Activated naive CD4-positive, alpha-beta T cell treated with anti-CD3 and anti-CD28 coated beads for 36 hours (primary cell): ENCODE measurements around the gene PTPRM. TPM values are rescaled to one million over a fixed set of nuclear protein-coding genes. Genes with fewer than 3 reads are reported as not detected.

Source experiments
- CTCF ChIA-PET: fragments of 350-600 bp; sonication (Branson Sonifier 250); formaldehyde crosslinking; loops from one replicate; lab custom pipeline; 2021; ENCODE audit warnings: antibody characterized with exemption; lab: Charles Lee
- DNase-seq: peaks from one replicate; pipeline ENCODE4 v3.0.0-alpha.2; 2020
- H3K27ac Mint-ChIP-seq: one replicate; pipeline ENCODE4 v1.8.0; 2021; ENCODE audit warnings: mild to moderate bottlenecking, mixed read lengths
- H3K27me3 Mint-ChIP-seq: one replicate; pipeline ENCODE4 v1.8.0; 2021; ENCODE audit warnings: low read depth, mixed read lengths
- H3K36me3 Mint-ChIP-seq: one replicate; pipeline ENCODE4 v1.8.0; 2021; ENCODE audit warnings: low read depth, mixed read lengths
- H3K4me1 Mint-ChIP-seq: one replicate; pipeline ENCODE4 v1.8.0; 2021; ENCODE audit warnings: low read depth, mixed read lengths
- H3K4me3 Mint-ChIP-seq: one replicate; pipeline ENCODE4 v1.8.0; 2021; ENCODE audit warnings: mild to moderate bottlenecking, moderate library complexity, mixed read lengths
- H3K9me3 Mint-ChIP-seq: one replicate; pipeline ENCODE4 v1.8.0; 2021; ENCODE audit warnings: mixed read lengths
- intact Hi-C: fragments of 100-400 bp; cut with micrococcal nuclease; formaldehyde crosslinking; loops from one replicate; pipeline ENCODE4 v1.15.1; 2023
- total RNA-seq, 2 experiments: library from RNA; stranded (reverse); gene quantifications; one replicate each; pipeline ENCODE4 v1.2.3, GENCODE V29; 2021

PTPRM gene
- total RNA-seq, 2 experiments from 2014 or later: 4.3 to 6.1 TPM

DNA sequence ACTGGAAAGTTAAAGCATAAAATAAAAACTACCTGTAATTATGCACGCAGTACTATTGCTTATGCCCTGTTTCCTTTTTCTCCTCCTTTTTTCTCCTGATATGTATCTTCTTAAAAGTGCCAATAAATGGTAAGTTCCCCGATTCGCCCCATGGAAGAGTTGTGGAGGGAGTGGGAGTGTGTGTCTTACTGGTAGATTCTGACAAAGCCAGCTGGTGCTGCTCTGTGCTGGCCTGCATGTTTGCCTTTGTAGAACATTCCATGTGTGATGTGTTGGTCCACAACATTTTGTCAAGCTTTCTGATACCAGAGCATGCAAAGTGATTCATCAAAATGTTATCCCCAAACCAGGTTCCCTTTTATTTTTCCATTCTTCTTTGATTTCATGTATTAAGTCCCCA lies 685.3 kb downstream of the PTPRM start:
- H3K4me3 Mint-ChIP-seq: no peak overlapping the region
- no peaks in the 10 kb centered on the region for H3K9me3 Mint-ChIP-seq
- intact Hi-C loops: no loop called here
- no peak for DNase-seq
- no peaks in the 10 kb centered on the region for H3K27me3 Mint-ChIP-seq
- no peaks in the 10 kb centered on the region for H3K4me1 Mint-ChIP-seq
- H3K27ac Mint-ChIP-seq: no peak overlapping the region
- CTCF ChIA-PET: interaction anchor here (0.6 kb wide), 1 partner anchor 654 kb away, joined by 4 read pairs; no protein-coding TSS in a partner anchor
- no peaks in the 10 kb centered on the region for H3K36me3 Mint-ChIP-seq

DNA sequence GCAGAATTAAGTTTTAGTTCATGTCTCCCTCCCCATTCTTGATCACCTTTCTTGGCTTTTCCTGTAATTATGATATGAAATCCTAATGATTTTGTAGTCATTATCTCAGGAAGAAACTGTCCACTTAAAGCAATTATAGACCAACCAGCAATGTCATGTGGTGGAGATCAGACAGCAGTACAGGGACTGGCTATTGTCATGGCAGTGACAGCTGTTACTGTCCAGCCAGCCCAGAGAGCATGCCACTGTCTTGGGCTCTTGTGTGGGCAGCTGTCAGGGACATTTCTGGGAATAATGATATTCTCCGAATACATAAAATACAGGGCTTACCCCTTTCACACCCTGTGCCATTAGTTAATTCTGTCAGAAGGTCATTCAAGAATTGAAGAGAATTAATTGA lies 686.8 kb downstream of the PTPRM start:
- no peak overlapping the region for H3K4me3 Mint-ChIP-seq

DNA sequence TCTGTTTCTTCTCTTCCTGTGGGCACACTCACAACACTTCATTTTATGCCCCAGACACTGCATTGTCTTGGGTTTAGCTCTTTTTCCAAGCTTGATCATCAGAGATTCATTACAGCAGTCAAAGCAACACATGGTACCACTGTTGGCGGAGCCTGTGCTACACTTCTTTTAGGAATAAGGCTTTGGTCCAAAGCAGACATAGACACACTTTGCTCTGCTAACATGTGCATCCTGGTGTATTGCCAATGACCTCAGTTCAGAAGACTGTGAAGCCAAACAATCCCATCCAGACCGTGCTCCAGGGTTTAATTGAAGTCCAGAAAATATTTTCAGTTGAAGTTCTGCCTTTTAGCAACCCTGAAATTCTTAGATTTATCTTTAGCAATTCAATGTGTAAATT lies 687.5 kb downstream of the PTPRM start:
- no peak overlapping the region for H3K27ac Mint-ChIP-seq
- no peaks in the 10 kb centered on the region for H3K27me3 Mint-ChIP-seq
- intact Hi-C loops: no loop called here
- H3K4me1 Mint-ChIP-seq: no peaks in the 10 kb centered on the region
- CTCF ChIA-PET: no interaction called here
- no peaks in the 10 kb centered on the region for H3K9me3 Mint-ChIP-seq
- no peaks in the 10 kb centered on the region for H3K36me3 Mint-ChIP-seq
- no peak for DNase-seq
- H3K4me3 Mint-ChIP-seq: no peak overlapping the region

More for the DNA sequence above, 686.8 kb downstream of the PTPRM start:
- DNase-seq: no peak
- CTCF ChIA-PET: no interaction called here
- Mint-ChIP-seq H3K27ac (no peak overlapping the region), H3K36me3 (no peaks in the 10 kb centered on the region), H3K27me3 (no peaks in the 10 kb centered on the region), H3K4me1 (no peaks in the 10 kb centered on the region), H3K9me3 (no peaks in the 10 kb centered on the region)
- intact Hi-C loops: no loop called here

DNA sequence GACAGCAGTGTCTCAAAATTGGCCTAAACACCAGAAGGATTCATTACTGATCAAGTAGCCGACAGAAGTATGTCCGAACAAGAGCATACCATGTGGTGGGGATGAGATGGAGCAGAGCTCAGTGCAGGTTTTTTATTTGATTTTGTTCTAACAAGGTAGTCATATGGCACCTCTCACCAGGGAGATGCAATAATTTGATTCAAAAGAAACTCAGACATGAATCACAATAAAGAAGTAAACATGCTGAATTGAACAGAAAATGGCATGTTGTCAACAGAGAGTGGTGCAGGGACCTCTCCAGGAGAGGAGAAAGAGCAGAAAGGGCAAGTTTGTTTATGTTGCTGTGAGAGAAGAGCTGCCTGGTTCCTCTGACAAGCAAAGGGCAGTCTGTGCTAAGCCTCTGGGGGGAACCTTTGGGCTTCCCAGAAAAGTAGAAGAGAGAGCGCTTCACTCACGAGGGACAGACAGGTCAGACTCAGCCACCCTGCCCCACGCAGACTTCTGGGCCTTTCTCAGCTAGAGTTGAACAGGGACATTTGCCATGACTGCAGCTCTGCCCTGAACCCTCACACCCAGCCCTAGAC lies 690.8 kb downstream of the PTPRM start:
- no peak overlapping the region for H3K4me3 Mint-ChIP-seq
- intact Hi-C loops: no loop called here

DNA sequence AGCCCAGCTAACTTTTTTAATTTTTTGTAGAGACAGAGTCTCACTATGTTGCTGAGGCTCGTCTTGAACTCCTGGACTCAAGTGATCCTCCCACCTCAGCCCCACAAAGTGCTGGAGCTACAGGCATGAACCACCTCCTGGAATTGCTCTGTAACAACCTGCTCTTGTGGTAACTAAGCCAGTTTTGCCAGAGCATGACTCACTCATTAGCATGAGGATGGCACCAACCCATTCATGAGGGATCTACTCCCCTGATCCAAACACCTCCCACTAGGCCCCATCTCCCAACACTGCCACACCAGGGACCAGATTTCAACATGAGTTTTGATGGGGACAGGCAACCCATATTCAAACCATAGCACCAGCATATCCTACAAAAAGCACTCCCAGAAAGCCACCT lies 693.2 kb downstream of the PTPRM start:
- Mint-ChIP-seq H3K9me3 (no peaks in the 10 kb centered on the region), H3K4me3 (no peak overlapping the region), H3K36me3 (no peaks in the 10 kb centered on the region), H3K27me3 (no peaks in the 10 kb centered on the region), H3K4me1 (no peaks in the 10 kb centered on the region), H3K27ac (no peak overlapping the region)
- intact Hi-C loops: no loop called here
- CTCF ChIA-PET: no interaction called here
- no peak for DNase-seq

More for the DNA sequence above, 690.8 kb downstream of the PTPRM start:
- no peak for DNase-seq
- no peaks in the 10 kb centered on the region for H3K27me3 Mint-ChIP-seq
- no peaks in the 10 kb centered on the region for H3K9me3 Mint-ChIP-seq
- H3K36me3 Mint-ChIP-seq: no peaks in the 10 kb centered on the region
- no peak overlapping the region for H3K27ac Mint-ChIP-seq
- H3K4me1 Mint-ChIP-seq: no peaks in the 10 kb centered on the region
- CTCF ChIA-PET: no interaction called here

DNA sequence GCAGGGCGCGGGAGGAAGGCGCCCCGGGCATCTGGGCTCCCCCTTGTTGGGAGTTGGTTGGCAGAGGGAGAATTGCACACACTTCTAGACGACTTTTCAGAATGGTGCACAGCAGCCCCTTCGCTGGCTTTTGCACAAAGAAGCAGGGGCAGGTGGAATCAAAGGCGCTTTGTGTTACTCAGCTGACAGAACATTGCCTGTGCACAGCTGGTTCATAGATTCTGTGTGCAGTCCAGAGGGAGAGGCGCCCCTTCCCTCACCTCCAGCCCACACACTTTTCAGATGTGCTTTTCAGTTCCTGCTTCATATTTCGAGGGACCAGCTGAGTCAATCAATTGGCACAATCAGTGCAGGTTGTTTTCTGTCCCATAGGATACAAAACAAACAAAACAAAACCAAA lies 693.7 kb downstream of the PTPRM start:
- H3K36me3 Mint-ChIP-seq: no peaks in the 10 kb centered on the region
- no peak overlapping the region for H3K27ac Mint-ChIP-seq
- no peak for DNase-seq
- H3K27me3 Mint-ChIP-seq: no peaks in the 10 kb centered on the region
- no peak overlapping the region for H3K4me3 Mint-ChIP-seq
- CTCF ChIA-PET: interaction anchor here (0.5 kb wide), 1 partner anchor 319 kb away, joined by 3 read pairs; no protein-coding TSS in a partner anchor
- no peaks in the 10 kb centered on the region for H3K9me3 Mint-ChIP-seq
- no peaks in the 10 kb centered on the region for H3K4me1 Mint-ChIP-seq
- intact Hi-C loops: no loop called here

DNA sequence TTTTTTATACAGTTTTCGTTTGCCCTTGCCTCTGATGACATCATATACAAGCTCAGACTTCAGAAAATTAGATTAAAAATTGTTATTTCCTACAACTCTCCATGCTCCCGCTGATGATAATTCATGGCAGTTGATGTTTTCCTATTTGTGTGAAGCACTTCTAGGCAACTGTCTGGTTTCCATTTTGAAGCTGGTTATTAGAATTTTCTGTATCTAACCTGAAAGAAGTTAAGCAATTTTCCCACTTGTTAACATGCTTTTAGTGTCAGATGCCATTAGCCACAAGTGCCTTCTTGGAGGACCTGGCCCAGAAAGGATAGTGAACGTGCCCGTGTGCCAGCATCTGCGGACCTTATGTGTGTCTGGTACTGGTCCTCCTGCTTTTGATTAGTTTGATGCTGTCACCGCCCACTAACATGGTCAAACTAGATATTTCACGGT lies 694.6 kb downstream of the PTPRM start:
- Mint-ChIP-seq H3K27ac (no peak overlapping the region), H3K9me3 (no peaks in the 10 kb centered on the region), H3K36me3 (no peaks in the 10 kb centered on the region), H3K4me1 (no peaks in the 10 kb centered on the region), H3K4me3 (no peak overlapping the region), H3K27me3 (no peaks in the 10 kb centered on the region)
- CTCF ChIA-PET: no interaction called here
- DNase-seq: no peak
- intact Hi-C loops: no loop called here

DNA sequence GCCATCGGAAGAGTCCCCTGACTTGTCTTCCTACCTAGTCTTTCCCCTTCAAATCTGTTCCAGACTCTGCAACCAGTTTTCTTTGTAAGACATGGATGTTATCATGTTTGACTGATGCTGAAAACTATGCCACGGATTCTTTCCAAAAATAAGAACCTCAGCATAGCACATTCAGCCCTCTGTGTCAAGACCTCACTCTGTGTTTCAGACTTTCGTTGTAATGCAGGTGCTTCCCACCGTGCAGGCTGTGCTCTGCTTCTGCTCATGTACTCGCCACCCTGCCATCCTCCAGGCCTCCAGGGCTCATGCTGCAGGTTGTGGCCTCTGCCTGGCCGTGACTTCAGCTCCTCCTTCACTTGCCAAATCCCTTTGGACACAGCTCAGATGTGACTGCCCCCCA lies 695.1 kb downstream of the PTPRM start:
- no peaks in the 10 kb centered on the region for H3K4me1 Mint-ChIP-seq
- no peak overlapping the region for H3K4me3 Mint-ChIP-seq
- H3K36me3 Mint-ChIP-seq: no peaks in the 10 kb centered on the region
- CTCF ChIA-PET: no interaction called here
- H3K27me3 Mint-ChIP-seq: no peaks in the 10 kb centered on the region
- DNase-seq: no peak
- intact Hi-C loops: no loop called here
- H3K9me3 Mint-ChIP-seq: no peaks in the 10 kb centered on the region
- H3K27ac Mint-ChIP-seq: no peak overlapping the region

DNA sequence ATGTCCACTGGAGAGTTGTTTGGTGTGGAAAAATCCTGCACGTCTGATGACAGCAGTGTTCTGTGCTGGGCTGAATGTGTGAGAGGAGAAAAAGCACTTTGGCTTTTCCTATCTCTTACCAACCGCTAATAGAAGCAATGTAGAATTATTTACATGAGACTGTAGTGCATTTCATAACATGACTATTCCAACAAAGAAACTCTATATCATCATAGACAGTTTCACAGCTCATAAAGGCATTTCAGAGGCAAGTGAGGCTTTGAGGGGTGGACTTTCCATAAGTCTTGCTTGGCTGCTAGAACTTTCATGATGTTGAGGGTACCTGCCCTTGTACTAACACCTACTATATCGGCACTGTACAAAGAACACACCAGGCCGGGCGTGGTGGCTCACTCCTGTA lies 697.0 kb downstream of the PTPRM start:
- DNase-seq: no peak
- CTCF ChIA-PET: interaction anchor here (0.6 to 1.0 kb wide), 2 partner anchors 9 to 12 kb away, joined by 3 read pairs; no protein-coding TSS in a partner anchor
- Mint-ChIP-seq H3K27me3 (no peaks in the 10 kb centered on the region), H3K4me1 (no peaks in the 10 kb centered on the region), H3K27ac (no peak overlapping the region), H3K9me3 (no peaks in the 10 kb centered on the region), H3K4me3 (no peak overlapping the region), H3K36me3 (no peaks in the 10 kb centered on the region)
- intact Hi-C loops: no loop called here

DNA sequence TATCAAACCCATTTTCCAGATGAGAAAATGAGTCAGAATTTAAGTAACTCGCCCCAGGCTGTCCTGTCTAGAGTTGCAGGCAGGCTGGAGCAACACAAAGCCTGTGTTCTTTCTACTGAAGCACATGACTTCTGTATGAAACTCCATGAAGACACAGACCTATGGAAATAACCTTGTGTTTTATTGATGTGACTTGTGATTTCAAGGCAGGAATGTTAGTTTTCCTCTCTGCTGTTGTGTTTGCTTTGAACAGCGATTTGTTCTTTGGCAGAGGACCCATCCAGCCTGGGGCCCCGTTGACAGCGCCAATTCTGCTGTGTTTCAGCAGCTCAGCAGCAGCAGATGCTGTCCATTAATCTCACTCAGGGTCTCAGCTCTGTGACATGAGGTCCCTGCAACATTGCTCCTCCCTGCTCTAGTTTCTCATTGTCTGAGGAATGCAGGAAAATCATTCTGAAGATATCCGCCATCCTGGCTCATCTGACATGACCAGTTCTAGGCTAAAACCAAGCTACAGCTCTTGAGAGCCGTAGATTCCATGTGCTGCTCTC lies 697.8 kb downstream of the PTPRM start:
- intact Hi-C loops: no loop called here
- H3K27ac Mint-ChIP-seq: no peak overlapping the region
- no peak overlapping the region for H3K4me3 Mint-ChIP-seq
- no peaks in the 10 kb centered on the region for H3K36me3 Mint-ChIP-seq
- CTCF ChIA-PET: interaction anchor here (0.6 to 1.0 kb wide), 2 partner anchors 8 to 12 kb away, joined by 3 read pairs; no protein-coding TSS in a partner anchor
- no peak for DNase-seq
- H3K27me3 Mint-ChIP-seq: no peaks in the 10 kb centered on the region
- H3K9me3 Mint-ChIP-seq: no peaks in the 10 kb centered on the region
- no peaks in the 10 kb centered on the region for H3K4me1 Mint-ChIP-seq

DNA sequence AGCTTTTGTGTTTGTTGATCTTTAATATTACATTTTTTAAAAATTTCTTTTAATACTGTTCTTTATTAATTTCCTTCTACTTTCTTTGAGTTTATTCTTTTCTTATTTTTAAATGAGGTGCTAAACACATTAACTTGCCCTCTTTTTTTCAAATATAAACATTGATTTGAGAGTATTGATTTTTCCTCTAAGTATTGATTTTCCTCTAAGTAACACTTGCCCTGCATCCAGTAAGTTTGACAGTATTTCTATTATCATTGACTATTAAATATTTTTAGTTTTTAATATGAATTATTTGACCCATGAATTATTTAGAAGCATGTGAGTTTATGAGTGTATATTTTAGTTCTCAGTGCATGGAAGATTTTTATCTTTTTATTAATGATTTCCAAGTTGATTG lies 705.1 kb downstream of the PTPRM start:
- H3K36me3 Mint-ChIP-seq: no peaks in the 10 kb centered on the region
- H3K4me1 Mint-ChIP-seq: no peaks in the 10 kb centered on the region
- CTCF ChIA-PET: no interaction called here
- no peaks in the 10 kb centered on the region for H3K9me3 Mint-ChIP-seq
- DNase-seq: no peak
- no peaks in the 10 kb centered on the region for H3K27me3 Mint-ChIP-seq
- H3K4me3 Mint-ChIP-seq: no peak overlapping the region
- no peak overlapping the region for H3K27ac Mint-ChIP-seq
- intact Hi-C loops: no loop called here

DNA sequence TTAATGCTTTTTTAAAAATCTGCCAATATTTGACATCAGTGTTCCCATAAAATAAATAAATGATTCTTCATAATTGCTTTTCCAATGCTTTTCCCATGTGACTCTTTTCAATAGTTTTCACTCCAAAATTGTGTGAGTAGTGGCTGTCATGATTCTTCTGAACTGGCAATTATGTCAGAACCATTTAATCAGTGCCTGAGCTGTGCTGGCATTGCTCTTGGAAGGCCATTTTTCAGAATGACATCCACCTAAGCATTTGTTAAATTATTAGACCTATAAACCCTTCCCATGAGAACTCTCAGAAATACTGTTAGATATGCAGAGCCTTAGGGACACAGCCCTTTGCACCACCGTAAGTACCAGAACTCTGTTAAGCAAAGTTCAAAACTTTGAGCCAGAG lies 707.3 kb downstream of the PTPRM start:
- no peaks in the 10 kb centered on the region for H3K9me3 Mint-ChIP-seq
- intact Hi-C loops: no loop called here
- no peaks in the 10 kb centered on the region for H3K27me3 Mint-ChIP-seq
- no peaks in the 10 kb centered on the region for H3K4me1 Mint-ChIP-seq
- H3K4me3 Mint-ChIP-seq: no peak overlapping the region
- CTCF ChIA-PET: no interaction called here
- DNase-seq: no peak
- no peak overlapping the region for H3K27ac Mint-ChIP-seq
- H3K36me3 Mint-ChIP-seq: no peaks in the 10 kb centered on the region

DNA sequence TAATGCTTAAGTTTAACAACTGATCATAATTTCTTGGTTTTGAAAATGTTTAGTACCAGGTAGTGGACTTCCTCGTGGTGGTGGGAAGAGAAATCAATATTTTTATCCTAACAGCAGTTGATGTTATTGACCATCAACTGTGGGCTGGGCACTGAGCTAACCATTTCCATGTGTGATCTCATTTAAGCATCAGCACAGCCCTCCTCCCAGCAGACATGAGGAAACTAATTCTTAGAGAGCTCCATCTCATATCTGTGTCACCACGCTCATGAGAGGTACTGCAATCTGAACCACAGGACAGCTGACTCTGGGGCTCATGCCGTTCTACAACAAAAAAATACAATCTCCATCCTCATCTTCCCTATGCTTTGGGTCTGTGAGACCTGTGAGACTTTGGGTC lies 709.3 kb downstream of the PTPRM start:
- H3K4me3 Mint-ChIP-seq: no peak overlapping the region
- no peaks in the 10 kb centered on the region for H3K36me3 Mint-ChIP-seq
- intact Hi-C loops: no loop called here
- no peaks in the 10 kb centered on the region for H3K9me3 Mint-ChIP-seq
- no peaks in the 10 kb centered on the region for H3K27me3 Mint-ChIP-seq
- DNase-seq: no peak
- CTCF ChIA-PET: interaction anchor here (0.6 kb wide), 1 partner anchor 12 kb away, joined by 3 read pairs; no protein-coding TSS in a partner anchor
- H3K27ac Mint-ChIP-seq: no peak overlapping the region
- no peaks in the 10 kb centered on the region for H3K4me1 Mint-ChIP-seq
